Loucy (cell line): Measurements from ENCODE around the gene TNFSF15.

Experiments used
- H2AFZ ChIP-seq: fragments of 200-600 bp; sonication (generic); 2 replicates; pipeline ENCODE4 v1.6.0; 2016; ENCODE audit warnings: antibody characterized with exemption, mild to moderate bottlenecking, low read length, moderate library complexity
- H3F3A ChIP-seq: fragments of 200-600 bp; 2 replicates; pipeline ENCODE4 v1.6.0; 2016; ENCODE audit warnings: antibody characterized with exemption, low read depth, mild to moderate bottlenecking
- H3K27me3 ChIP-seq: fragments of 200-600 bp; sonication (generic); 2 replicates; pipeline ENCODE4 v1.6.1; 2014; ENCODE audit warnings: low read length, mild to moderate bottlenecking; ENCODE audit not compliant: insufficient read depth, poor library complexity, severe bottlenecking
- H3K36me3 ChIP-seq: fragments of 200-600 bp; sonication (generic); 2 replicates; pipeline ENCODE4 v1.6.1; 2016; ENCODE audit warnings: low read length; ENCODE audit not compliant: insufficient read depth
- H3K4me1 ChIP-seq: fragments of 200-600 bp; sonication (generic); 2 replicates; pipeline ENCODE4 v1.5.1; 2014; ENCODE audit warnings: low read length, mild to moderate bottlenecking; ENCODE audit not compliant: insufficient read depth, poor library complexity, severe bottlenecking
- H3K4me2 ChIP-seq: fragments of 200-600 bp; sonication (generic); 2 replicates; pipeline ENCODE4 v1.6.0; 2014; ENCODE audit warnings: antibody characterized with exemption, low read length, low read depth, mild to moderate bottlenecking; ENCODE audit not compliant: poor library complexity, severe bottlenecking
- H3K4me3 ChIP-seq: fragments of 200-600 bp; sonication (generic); 2 replicates; pipeline ENCODE4 v1.5.1; 2014; ENCODE audit warnings: low read length, mild to moderate bottlenecking, mixed read lengths; ENCODE audit not compliant: poor library complexity, severe bottlenecking
- H3K79me2 ChIP-seq: fragments of 200-600 bp; sonication (generic); 2 replicates; pipeline ENCODE4 v1.6.1; 2014; ENCODE audit warnings: low read length; ENCODE audit not compliant: insufficient read depth
- H3K9ac ChIP-seq: fragments of 200-600 bp; sonication (generic); 2 replicates; pipeline ENCODE4 v1.6.0; 2014; ENCODE audit warnings: mild to moderate bottlenecking, low read depth, low read length, moderate library complexity; ENCODE audit not compliant: poor library complexity, severe bottlenecking
- H3K9me2 ChIP-seq: fragments of 200-600 bp; sonication (generic); replicated peaks from 2 replicates; pipeline ENCODE4 v1.6.1; 2016; ENCODE audit warnings: low read depth, low read length, mixed read lengths
- H3K9me3 ChIP-seq: fragments of 200-600 bp; sonication (generic); 2 replicates; pipeline ENCODE4 v1.6.1; 2014; ENCODE audit warnings: mild to moderate bottlenecking, antibody characterized with exemption, low read length, low read depth; ENCODE audit not compliant: insufficient read depth
- H4K20me1 ChIP-seq: fragments of 200-600 bp; sonication (generic); 2 replicates; pipeline ENCODE4 v1.6.0; 2014; ENCODE audit warnings: antibody characterized with exemption, low read length, mild to moderate bottlenecking; ENCODE audit not compliant: insufficient read depth, poor library complexity, severe bottlenecking
- EZH2phosphoT487 ChIP-seq: fragments of 200-600 bp; IDR thresholded peaks from 2 replicates; pipeline ENCODE4 v1.6.1; 2018; ENCODE audit warnings: antibody characterized with exemption, mild to moderate bottlenecking, moderate library complexity, borderline replicate concordance
- TF ChIP-seq, protein P1 (sequence below): fragments of 200-600 bp; sonication (generic); conservative IDR thresholded peaks from 2 replicates; pipeline ENCODE4 v1.5.1; 2014; ENCODE audit warnings: mild to moderate bottlenecking, antibody characterized with exemption, low read length

TNFSF15 gene

DNA sequence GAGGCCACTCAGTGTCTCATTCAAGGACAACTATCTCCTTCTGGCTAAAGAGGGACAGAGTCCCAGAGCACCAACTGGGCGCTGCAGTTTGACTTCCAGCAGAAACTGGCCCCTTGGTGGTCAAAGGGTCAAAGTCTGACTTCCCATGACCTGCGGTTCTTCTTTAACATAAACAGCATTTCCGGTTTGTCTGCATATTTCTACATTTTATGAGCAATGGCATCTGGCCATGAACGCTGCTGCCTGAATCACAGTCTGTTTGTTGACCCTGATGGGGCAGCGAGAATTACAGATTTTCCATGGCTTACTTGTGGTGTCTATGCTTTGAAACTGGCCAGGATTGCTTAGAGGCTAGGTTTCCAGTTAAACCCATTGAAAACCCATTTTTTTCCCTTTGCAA, 1.3 kb downstream of the TNFSF15 start:
- no peaks in the 10 kb centered on the region for H3K79me2 ChIP-seq
- no peak overlapping the region for H2AFZ ChIP-seq
- H3K4me3 ChIP-seq: no peak overlapping the region
- no peaks in the 10 kb centered on the region for H3K9me3 ChIP-seq
- H3K4me2 ChIP-seq: no peak overlapping the region
- H3K4me1 ChIP-seq: peaks cover 4% of the 10 kb centered on the region
- H4K20me1 ChIP-seq: no peaks in the 10 kb centered on the region
- TF ChIP-seq, protein P1, sequence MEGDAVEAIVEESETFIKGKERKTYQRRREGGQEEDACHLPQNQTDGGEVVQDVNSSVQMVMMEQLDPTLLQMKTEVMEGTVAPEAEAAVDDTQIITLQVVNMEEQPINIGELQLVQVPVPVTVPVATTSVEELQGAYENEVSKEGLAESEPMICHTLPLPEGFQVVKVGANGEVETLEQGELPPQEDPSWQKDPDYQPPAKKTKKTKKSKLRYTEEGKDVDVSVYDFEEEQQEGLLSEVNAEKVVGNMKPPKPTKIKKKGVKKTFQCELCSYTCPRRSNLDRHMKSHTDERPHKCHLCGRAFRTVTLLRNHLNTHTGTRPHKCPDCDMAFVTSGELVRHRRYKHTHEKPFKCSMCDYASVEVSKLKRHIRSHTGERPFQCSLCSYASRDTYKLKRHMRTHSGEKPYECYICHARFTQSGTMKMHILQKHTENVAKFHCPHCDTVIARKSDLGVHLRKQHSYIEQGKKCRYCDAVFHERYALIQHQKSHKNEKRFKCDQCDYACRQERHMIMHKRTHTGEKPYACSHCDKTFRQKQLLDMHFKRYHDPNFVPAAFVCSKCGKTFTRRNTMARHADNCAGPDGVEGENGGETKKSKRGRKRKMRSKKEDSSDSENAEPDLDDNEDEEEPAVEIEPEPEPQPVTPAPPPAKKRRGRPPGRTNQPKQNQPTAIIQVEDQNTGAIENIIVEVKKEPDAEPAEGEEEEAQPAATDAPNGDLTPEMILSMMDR: no peak
- TF ChIP-seq EZH2phosphoT487: no peak
- H3F3A ChIP-seq: no peaks in the 10 kb centered on the region
- no peak overlapping the region for H3K9ac ChIP-seq
- no peaks in the 10 kb centered on the region for H3K9me2 ChIP-seq
- H3K36me3 ChIP-seq: no peaks in the 10 kb centered on the region
- H3K27me3 ChIP-seq: no peaks in the 10 kb centered on the region

DNA sequence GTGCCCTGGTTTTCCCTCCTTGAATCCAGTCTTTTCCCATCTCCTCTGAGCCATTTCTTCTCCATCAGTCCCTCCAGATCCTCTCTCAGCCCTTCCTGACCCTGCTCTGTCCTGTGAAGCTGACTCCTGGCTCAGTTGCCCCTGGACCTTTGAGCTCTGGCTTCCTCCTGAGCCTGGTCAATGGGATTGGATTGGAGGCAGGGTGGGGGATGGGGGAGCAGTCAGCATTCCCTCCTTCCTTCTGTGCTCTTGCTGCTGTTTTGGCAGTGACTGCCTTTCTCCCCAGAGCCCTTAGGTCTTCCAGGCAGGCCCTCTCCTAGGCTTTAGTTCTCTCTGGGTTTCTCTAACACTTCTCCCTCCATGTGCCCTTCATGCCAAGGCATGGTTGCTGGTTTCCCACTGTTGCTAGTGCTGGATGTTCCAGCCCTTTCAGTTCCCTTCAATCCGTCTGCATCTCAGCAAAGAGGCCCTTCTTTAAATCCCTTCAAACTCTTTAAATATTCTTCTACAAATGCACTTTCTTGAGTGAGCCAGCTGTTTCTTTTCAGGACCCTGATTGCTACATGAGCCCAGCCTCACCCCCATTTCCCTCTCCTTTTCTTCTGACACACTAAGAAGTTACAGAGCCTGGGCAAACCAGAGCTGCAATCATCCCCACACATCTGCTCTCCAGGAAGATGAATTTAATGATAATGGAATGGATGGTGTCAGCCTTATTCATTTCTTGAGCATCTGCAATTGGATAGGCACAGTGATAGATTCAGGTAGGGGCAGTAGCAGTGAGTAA, 2.2 kb downstream of the TNFSF15 start:
- Histone ChIP-seq H3K36me3 (no peaks in the 10 kb centered on the region), H3K9ac (no peak overlapping the region), H3K79me2 (no peaks in the 10 kb centered on the region), H2AFZ (no peak overlapping the region), H3K4me1 (peaks cover 4% of the 10 kb centered on the region), H3K27me3 (no peaks in the 10 kb centered on the region), H3K9me2 (no peaks in the 10 kb centered on the region), H4K20me1 (no peaks in the 10 kb centered on the region), H3K9me3 (no peaks in the 10 kb centered on the region), H3K4me3 (no peak overlapping the region), H3F3A (no peaks in the 10 kb centered on the region), H3K4me2 (no peak overlapping the region)
- TF ChIP-seq EZH2phosphoT487: no peak
- TF ChIP-seq, protein P1: no peak

DNA sequence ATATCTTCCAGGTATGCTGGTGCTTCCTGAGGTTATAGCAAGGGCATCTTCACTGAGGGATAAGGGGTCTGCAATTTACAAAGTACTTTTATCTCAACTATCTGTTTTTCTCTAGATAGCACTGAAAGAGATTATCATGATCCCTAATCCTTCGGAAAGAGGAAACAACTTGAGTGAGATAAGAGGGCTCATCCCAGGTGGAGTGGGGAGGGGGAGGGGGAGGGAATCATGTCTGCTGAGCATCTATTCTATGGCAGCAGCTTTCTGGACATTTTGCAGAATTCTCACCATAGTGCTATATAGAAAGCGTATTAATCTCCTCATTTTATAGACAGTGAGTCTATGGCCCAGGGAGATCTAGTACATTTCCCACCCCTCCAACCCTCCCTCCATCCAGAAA, 5.9 kb downstream of the TNFSF15 start:
- no peak overlapping the region for H3K4me2 ChIP-seq
- no peaks in the 10 kb centered on the region for H4K20me1 ChIP-seq
- H3K9me3 ChIP-seq: no peaks in the 10 kb centered on the region
- H3F3A ChIP-seq: no peaks in the 10 kb centered on the region
- no peaks in the 10 kb centered on the region for H3K9me2 ChIP-seq
- H3K4me3 ChIP-seq: no peak overlapping the region
- H3K9ac ChIP-seq: no peak overlapping the region
- no peak overlapping the region for H2AFZ ChIP-seq
- no peak for TF ChIP-seq EZH2phosphoT487
- TF ChIP-seq, protein P1: no peak
- H3K79me2 ChIP-seq: no peaks in the 10 kb centered on the region
- H3K27me3 ChIP-seq: no peaks in the 10 kb centered on the region
- no peaks in the 10 kb centered on the region for H3K36me3 ChIP-seq
- H3K4me1 ChIP-seq: no peaks in the 10 kb centered on the region
